Body of pancreas (tissue), 4 donors: ENCODE data around the gene DNM3. TPM values are rescaled to one million over a fixed set of nuclear protein-coding genes. Genes with fewer than 3 reads are reported as not detected.

Source experiments
- ATAC-seq: fragments of 150-250 bp; one replicate; pipeline ENCODE4 v1.9.1; 2016
- DNase-seq, 4 donors: peaks; one replicate each; pipeline ENCODE4 v3.0.0-alpha.2; 2019
- H3K27ac ChIP-seq, 4 donors: fragments of 200-600 bp; sonication (generic); 1 replicate in 3 of 4; 2 replicates in 1 of 4; pipeline versions ENCODE4 v1.5.1 to v1.6.1; 2016 to 2019; ENCODE audit warnings: mild to moderate bottlenecking in 1 of 4, mixed read lengths in 1 of 4, moderate library complexity in 1 of 4
- H3K27me3 ChIP-seq, 2 donors: fragments of 200-600 bp; sonication (generic); one replicate each; pipeline ENCODE4 v1.6.0; 2016; ENCODE audit warnings: mild to moderate bottlenecking in 1 of 2
- H3K36me3 ChIP-seq, 2 donors: fragments of 200-600 bp; sonication (generic); replicated peaks in 1 of 2; 2 replicates each; pipeline ENCODE4 v1.5.1; 2016; ENCODE audit warnings: low read depth in 2 of 2; ENCODE audit not compliant: insufficient read depth in 1 of 2
- H3K4me1 ChIP-seq: fragments of 200-600 bp; sonication (generic); one replicate; pipeline ENCODE4 v1.6.0; 2016
- H3K4me3 ChIP-seq, 2 donors: fragments of 200-600 bp; sonication (generic); 1 replicate in 1 of 2; 2 replicates in 1 of 2; pipeline ENCODE4 v1.5.1; 2016 to 2019
- H3K9me3 ChIP-seq, 3 donors: fragments of 200-600 bp; sonication (generic); 1 replicate in 2 of 3; 2 replicates in 1 of 3; pipeline ENCODE4 v1.5.1; 2016
- CTCF ChIP-seq, 7 experiments: fragments of 450-650 bp in 4 of 7; fragments of 200-600 bp in 3 of 7; sonication (generic) in 3 of 7; IDR thresholded peaks; one replicate each; pipeline ENCODE4 v1.5.1; 2016 to 2019; ENCODE audit warnings: antibody characterized with exemption in 7 of 7
- POLR2A ChIP-seq, 3 donors: fragments of 450-650 bp; IDR thresholded peaks; one replicate each; pipeline ENCODE4 v1.6.1; 2016; ENCODE audit warnings: antibody characterized with exemption in 3 of 3, mild to moderate bottlenecking in 2 of 3
- WGBS, 2 donors: methylation state at CpG; one replicate each; pipeline ENCODE4 v1.1.5; 2017; 5-methylcytosine and 5-hydroxymethylcytosine counted together
- intact Hi-C: fragments of 100-400 bp; cut with DNase I; formaldehyde crosslinking; loops from one replicate; pipeline ENCODE4 v1.15.1; 2023
- total RNA-seq, 2 donors: library from RNA; depleted of rRNA; stranded (reverse); fragments of >200 nt; gene quantifications; one replicate each; pipeline ENCODE4 v1.1.0, GENCODE V29; 2016

The DNM3 gene
- total RNA-seq, 2 donors from 2014 or later: 2.9 to 4.0 TPM

DNA sequence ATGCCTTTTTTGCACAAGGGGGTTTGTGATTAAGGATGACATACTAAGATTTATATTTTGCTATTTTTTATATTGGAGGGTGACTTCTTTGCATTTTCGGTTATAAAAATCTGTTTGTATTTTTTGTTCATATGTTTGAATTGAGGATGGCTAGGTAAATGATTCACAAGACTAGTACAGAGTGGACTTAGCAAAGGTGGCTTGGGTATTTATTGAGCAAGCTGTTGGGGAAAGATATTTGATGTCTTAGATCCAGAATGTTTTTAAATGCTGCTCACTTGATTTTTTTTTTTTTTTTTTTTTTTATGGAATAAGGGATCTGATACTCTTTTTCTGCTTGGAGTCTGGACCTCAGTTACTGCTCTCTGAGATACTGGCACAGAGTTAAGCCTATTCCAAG is 100.6 kb downstream of the DNM3 start:
- TF ChIP-seq POLR2A (IDR thresholded peaks at IDR 0.05) (no peak), CTCF (IDR thresholded peaks at IDR 0.05) (no peak)
- no peak for DNase-seq
- ATAC-seq: no peak
- 78 to 80% methylated on average over 1 of the region's 1 CpG for WGBS, 2 donors
- H3K4me3 ChIP-seq: no peak overlapping the region
- no peaks in the 10 kb centered on the region for H3K4me1 ChIP-seq
- H3K9me3 ChIP-seq: no peaks in the 10 kb centered on the region
- no peaks in the 10 kb centered on the region for H3K36me3 ChIP-seq
- no peak overlapping the region for H3K27ac ChIP-seq
- no peaks in the 10 kb centered on the region for H3K27me3 ChIP-seq
- intact Hi-C loops: no loop called here

DNA sequence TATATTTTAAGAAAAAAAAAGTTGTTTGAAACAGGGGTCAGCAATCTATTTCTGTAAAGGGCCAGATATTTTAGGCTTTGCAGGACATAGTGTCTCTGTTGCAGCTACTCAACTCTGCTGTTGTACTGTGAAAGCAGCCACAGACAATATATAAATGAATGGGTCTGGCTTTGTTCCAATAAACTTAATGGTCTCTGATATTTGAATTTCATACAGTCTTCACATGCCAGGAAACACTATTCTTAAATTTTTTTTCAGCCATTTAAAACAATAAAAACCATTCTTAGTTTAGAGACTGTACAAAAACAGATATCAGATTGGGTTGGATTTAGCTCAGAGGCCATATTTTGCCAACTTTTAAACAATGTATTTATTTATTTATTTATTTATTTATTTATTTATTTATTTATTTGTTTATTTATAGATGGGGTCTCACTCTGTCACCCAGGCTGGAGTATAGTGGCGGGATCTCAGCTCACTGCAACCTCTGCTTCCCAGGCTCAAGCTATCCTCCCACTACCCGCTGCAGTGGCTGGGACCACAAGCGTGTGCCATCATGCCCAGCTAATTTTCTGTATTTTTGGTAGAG is 102.8 kb downstream of the DNM3 start:
- no peak overlapping the region for H3K4me3 ChIP-seq
- intact Hi-C loops: no loop called here
- DNase-seq (no peak), ATAC-seq (no peak)
- WGBS, 2 donors: 91 to 92% methylated on average over 3 of the region's 3 CpGs
- H3K27me3 ChIP-seq: no peaks in the 10 kb centered on the region
- no peak overlapping the region for H3K27ac ChIP-seq
- H3K36me3 ChIP-seq: no peaks in the 10 kb centered on the region
- no peak for TF ChIP-seq POLR2A (IDR thresholded peaks at IDR 0.05)
- no peak for TF ChIP-seq CTCF (IDR thresholded peaks at IDR 0.05)
- H3K4me1 ChIP-seq: no peaks in the 10 kb centered on the region
- H3K9me3 ChIP-seq: no peaks in the 10 kb centered on the region

DNA sequence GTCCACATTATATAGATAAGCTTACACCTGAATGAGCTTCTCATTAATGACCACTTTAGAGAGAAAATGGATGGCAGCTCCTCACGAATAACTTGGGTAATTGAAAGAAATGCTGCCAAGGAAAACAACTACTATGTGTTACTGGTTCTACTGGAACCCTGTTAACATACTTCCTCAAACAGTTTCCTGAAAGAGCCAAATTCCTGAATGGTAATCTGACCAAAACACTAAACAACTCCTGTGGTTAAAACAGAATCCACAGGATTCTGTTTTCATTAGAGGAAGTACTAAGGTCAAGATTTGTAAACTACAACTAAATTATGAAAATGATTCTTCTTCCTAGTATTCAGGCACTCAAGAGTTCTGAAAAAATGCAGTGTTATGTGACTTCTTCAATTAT is 107.2 kb downstream of the DNM3 start:
- H3K4me1 ChIP-seq: no peaks in the 10 kb centered on the region
- DNase-seq (no peak), ATAC-seq (no peak)
- TF ChIP-seq CTCF (IDR thresholded peaks at IDR 0.05): no peak
- no peak for TF ChIP-seq POLR2A (IDR thresholded peaks at IDR 0.05)
- WGBS, 2 donors: 10% methylated on average over 1 of the region's 1 CpG
- no peaks in the 10 kb centered on the region for H3K27me3 ChIP-seq
- no peaks in the 10 kb centered on the region for H3K9me3 ChIP-seq
- H3K4me3 ChIP-seq: no peak overlapping the region
- no peaks in the 10 kb centered on the region for H3K36me3 ChIP-seq
- no peak overlapping the region for H3K27ac ChIP-seq
- intact Hi-C loops: no loop called here

GRCh38 chr1:171949316-171949715 is 108.0 kb downstream of the DNM3 start:
- Histone ChIP-seq H3K27ac (no peak overlapping the region), H3K9me3 (no peaks in the 10 kb centered on the region), H3K27me3 (no peaks in the 10 kb centered on the region), H3K4me3 (no peak overlapping the region), H3K36me3 (no peaks in the 10 kb centered on the region), H3K4me1 (no peaks in the 10 kb centered on the region)
- intact Hi-C loops: no loop called here
- 78 to 83% methylated on average over 2 of the region's 2 CpGs for WGBS, 2 donors
- ATAC-seq: no peak
- TF ChIP-seq CTCF (IDR thresholded peaks at IDR 0.05) (no peak), POLR2A (IDR thresholded peaks at IDR 0.05) (no peak)
- no peak for DNase-seq

DNA sequence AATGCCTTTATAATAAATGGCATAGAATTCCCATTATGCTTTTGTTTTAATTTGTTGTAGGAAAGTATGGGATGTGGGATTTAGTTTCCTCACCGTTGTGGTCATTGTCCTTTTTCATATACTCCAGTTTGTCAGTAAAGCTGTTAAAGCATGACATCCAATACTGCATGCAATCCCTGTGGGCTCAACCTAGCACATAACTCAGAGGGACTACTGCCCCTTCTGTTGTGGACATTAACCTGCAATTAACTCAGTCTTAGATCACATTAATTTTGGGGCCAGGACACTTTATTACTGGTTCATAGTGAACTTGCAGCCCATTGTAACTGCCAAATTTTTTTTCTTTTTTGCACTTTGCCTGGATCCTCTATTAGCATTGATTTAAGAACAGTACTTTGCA is 112.5 kb downstream of the DNM3 start:
- TF ChIP-seq POLR2A (IDR thresholded peaks at IDR 0.05): no peak
- TF ChIP-seq CTCF (IDR thresholded peaks at IDR 0.05): no peak
- no peak for DNase-seq
- no peaks in the 10 kb centered on the region for H3K4me1 ChIP-seq
- ATAC-seq: no peak
- intact Hi-C loops: no loop called here
- H3K36me3 ChIP-seq: no peaks in the 10 kb centered on the region
- no peak overlapping the region for H3K27ac ChIP-seq
- no peaks in the 10 kb centered on the region for H3K27me3 ChIP-seq
- H3K4me3 ChIP-seq: no peak overlapping the region
- no peaks in the 10 kb centered on the region for H3K9me3 ChIP-seq
- 35 to 44% methylated on average over 1 of the region's 1 CpG for WGBS, 2 donors
